KOPT-K1 (cell line): Measurements from ENCODE around the gene ENKD1.

Source experiments
- H3K27ac ChIP-seq: fragments of 200-600 bp; sonication (generic); 2 replicates; pipeline ENCODE4 v1.5.1; 2016; ENCODE audit warnings: antibody characterized with exemption, mild to moderate bottlenecking, low read depth, low read length; ENCODE audit not compliant: poor library complexity, severe bottlenecking
- H3K36me3 ChIP-seq: fragments of 200-600 bp; sonication (generic); 2 replicates; pipeline ENCODE4 v1.5.1; 2017; ENCODE audit warnings: antibody characterized with exemption, mild to moderate bottlenecking, low read length, moderate library complexity; ENCODE audit not compliant: insufficient read depth
- H3K9me3 ChIP-seq: fragments of 200-600 bp; sonication (generic); 2 replicates; pipeline ENCODE4 v1.5.1; 2017; ENCODE audit warnings: antibody characterized with exemption, low read length, mild to moderate bottlenecking; ENCODE audit not compliant: insufficient read depth, poor library complexity, severe bottlenecking

The ENKD1 gene

GRCh38 chr16:67673712-67674580, 7.4 kb upstream of the ENKD1 start:
- no peaks in the 10 kb centered on the region for H3K9me3 ChIP-seq
- H3K27ac ChIP-seq, result no peak overlapping the region
- H3K36me3 ChIP-seq, result peaks cover 24% of the 10 kb centered on the region; the same call in 1 of the 2 replicates

DNA sequence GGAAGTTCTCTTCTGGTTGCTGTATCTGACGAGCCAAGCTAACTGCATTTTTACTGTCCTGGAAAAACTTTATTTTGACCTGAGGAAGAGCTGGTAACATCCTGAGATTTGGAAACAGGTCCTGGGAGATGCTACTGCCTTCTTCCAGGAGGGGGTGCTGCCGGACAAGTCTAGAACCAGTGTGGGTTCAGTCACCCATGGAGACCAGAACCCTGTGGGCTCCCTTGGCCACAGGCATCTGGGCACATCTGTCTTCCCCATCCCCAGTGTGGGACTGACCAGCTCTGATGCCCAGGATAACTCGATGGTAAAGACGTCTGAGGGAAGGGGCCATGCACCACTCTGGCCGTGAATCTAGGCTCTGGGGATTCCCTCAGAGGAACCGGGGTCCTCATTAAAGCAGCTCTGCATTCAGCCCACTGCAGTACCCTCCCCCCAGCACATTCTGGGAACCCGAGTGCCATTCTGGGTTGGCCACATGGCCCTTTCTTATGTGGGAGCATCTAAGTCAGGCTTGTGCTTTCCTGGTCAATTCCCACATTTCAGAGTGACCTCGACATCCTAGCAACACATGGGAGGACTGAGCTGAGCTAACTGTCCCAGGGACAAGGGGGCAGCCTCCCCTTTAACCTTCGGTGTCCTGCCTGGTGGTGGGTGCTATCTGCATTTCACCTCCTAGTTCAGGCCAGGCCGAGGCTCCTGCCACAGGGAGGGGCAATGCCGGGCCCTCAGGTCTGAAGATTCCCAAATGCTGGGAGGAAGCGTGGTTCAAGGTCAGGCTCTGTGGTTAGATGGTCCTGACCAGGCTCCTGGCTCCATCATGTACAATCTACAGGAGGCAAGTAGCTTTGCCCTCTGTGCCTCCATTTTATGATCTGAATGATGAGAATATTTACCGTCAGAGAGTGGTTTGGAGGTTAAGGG, 6.5 kb upstream of the ENKD1 start:
- Histone ChIP-seq H3K27ac (no peak overlapping the region), H3K36me3 (peaks cover 19% of the 10 kb centered on the region; the same call in 1 of the 2 replicates), H3K9me3 (no peaks in the 10 kb centered on the region)

DNA sequence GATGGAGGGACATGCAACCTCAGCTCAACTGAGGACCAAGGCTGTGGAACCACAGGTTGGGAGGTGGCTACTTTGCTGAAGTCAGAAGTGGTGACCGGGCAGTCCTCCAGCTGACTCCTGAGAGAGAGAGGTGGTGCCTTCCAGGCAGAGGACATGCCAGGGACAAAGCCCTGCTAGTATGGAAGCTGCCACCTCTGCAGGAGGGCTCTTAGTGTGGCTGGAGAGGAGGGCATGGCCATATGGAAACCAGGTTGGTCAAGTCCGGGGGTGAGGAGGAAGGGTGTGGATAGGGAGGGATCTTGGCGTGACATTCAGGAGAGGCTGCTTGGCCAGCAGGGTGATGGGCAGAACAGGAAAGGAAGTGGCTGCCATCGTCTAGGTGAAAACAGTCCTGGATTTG, 5.8 kb upstream of the ENKD1 start:
- Histone ChIP-seq H3K27ac (no peak overlapping the region), H3K36me3 (peaks cover 19% of the 10 kb centered on the region; the same call in 1 of the 2 replicates), H3K9me3 (no peaks in the 10 kb centered on the region)

- H3K36me3 ChIP-seq, result peaks cover 2% of the 10 kb centered on the region; the same call in 1 of the 2 replicates
- no peak overlapping the region for H3K27ac ChIP-seq
- H3K9me3 ChIP-seq, result no peaks in the 10 kb centered on the region
These were observed 3.0 kb upstream of the ENKD1 start for GRCh38 chr16:67669499-67670101.

GRCh38 chr16:67668495-67669157, 2.1 kb upstream of the ENKD1 start:
- H3K36me3 ChIP-seq, result no peaks in the 10 kb centered on the region
- no peaks in the 10 kb centered on the region for H3K9me3 ChIP-seq
- H3K27ac ChIP-seq, result no peak overlapping the region

DNA sequence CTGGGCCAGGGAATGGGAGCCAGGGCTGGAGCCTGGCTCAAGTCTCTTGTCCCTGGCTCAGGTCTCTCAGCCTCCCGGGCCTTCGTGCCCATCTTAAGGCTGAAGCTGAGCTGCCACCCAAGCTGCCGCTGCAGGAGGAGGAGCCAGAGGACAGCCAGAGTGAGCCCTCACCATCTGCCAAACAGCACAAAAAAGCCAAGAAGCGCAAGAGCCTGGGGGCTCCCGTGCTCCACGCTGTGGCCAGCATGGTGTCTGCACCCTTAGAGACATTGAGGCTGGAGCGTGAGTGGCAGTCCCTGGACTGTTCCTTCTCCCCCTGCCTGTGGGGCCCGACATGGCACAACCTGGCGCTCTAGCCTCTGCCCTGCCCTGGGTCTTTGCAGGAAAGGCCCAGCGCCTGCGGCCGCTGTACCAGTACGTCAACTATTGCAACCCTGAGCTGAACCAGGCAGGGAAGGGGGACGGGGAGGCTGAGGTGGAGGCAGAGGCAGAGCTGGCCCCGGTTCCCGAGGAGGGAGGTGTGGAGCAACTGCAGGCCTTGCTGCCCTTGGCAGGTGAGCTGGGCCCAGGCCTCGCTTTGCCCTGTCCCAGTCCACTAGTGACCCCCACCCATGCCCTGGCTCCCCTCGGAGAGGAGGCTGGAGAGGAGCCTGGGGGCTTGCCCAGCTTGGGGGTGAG, 1.4 kb upstream of the ENKD1 start:
- Histone ChIP-seq H3K9me3 (no peaks in the 10 kb centered on the region), H3K36me3 (0 out of 2 replicates have a peak, but pooled peaks cover under 1% of the 10 kb centered on the region), H3K27ac (peak overlapping the region; percentile 52)

GRCh38 chr16:67667453-67667816, 885 bp upstream of the ENKD1 start:
- H3K36me3 ChIP-seq, result 0 out of 2 replicates have a peak, but pooled peaks cover 6% of the 10 kb centered on the region
- peak overlapping the region; percentile 52 for H3K27ac ChIP-seq
- H3K9me3 ChIP-seq, result no peaks in the 10 kb centered on the region

DNA sequence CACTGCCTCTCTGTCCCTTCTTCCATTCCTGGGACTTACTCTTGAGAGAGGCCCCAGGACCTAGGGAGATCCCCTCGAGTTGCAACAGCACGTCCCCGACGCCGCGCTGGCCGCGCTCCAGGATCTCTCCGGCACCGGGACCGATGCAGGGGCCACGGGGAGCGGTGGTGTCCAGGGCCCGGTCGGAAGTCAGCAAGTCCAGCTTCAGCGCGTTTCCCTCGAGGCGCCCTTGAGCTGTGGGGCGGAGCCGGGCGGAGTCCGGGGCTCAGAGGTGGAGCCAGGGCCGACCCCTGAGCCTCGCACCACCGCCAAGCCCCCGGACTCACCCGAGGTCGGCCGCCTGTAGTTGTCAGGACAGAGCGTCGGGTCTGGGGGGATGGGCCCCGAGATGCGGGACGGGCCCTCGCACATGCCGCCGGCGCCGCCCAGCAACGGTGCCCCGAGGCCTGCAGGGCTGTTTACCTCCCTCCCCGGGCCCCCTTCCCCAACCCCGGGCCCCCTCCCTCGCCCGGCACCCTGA, 458 bp downstream of the ENKD1 start:
- Histone ChIP-seq H3K27ac (peak overlapping the region; percentile 52), H3K9me3 (no peaks in the 10 kb centered on the region), H3K36me3 (0 out of 2 replicates have a peak, but pooled peaks cover 6% of the 10 kb centered on the region)

- H3K36me3 ChIP-seq, result 0 out of 2 replicates have a peak, but pooled peaks cover 6% of the 10 kb centered on the region
- H3K27ac ChIP-seq, result no peak overlapping the region
These were observed 952 bp downstream of the ENKD1 start for GRCh38 chr16:67665598-67665997.

DNA sequence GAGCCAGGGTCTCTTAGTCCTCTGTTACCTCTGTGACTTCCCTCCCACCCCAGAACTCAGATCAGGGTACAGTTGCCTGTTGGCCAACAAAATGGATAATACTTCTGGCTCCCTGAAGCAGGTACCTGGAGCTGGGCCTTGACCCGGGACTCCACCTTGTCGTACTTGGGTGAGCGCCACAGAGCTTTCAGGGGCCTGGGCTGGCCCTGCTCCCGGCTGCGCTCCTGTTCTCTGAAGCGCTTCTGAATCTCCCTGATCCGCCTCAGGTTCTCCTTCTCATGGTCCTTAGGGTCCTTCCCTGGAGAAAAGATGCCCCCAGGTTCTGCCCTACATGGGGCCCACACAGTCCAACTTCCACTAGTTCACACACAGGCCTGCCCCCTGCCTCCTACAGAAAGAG, 1.7 kb downstream of the ENKD1 start:
- Histone ChIP-seq H3K9me3 (no peaks in the 10 kb centered on the region), H3K27ac (no peak overlapping the region), H3K36me3 (0 out of 2 replicates have a peak, but pooled peaks cover 6% of the 10 kb centered on the region)

More at GRCh38 chr16:67665598-67665997, 952 bp downstream of the ENKD1 start:
- no peaks in the 10 kb centered on the region for H3K9me3 ChIP-seq

DNA sequence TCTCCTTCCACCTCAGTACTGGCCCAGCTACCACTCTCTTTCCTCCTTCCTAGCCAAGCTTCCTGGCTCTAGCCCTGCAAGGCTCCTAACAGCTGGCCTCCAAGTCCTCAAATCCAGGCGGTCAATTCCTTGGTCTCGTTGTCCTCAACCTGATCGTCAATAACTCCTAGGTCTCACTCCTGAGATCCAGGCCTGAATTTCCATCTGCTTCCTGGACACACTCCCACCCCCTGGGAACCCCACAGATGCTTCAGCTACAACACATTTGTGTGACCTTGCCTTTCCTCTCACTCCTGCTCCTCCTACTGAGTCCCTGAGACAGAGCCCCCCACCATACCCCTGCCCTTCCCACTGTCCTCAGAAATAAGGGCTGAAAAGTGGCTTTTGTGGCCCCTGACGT, 2.3 kb downstream of the ENKD1 start:
- H3K36me3 ChIP-seq, result 0 out of 2 replicates have a peak, but pooled peaks cover 6% of the 10 kb centered on the region
- H3K27ac ChIP-seq, result no peak overlapping the region
- no peaks in the 10 kb centered on the region for H3K9me3 ChIP-seq

DNA sequence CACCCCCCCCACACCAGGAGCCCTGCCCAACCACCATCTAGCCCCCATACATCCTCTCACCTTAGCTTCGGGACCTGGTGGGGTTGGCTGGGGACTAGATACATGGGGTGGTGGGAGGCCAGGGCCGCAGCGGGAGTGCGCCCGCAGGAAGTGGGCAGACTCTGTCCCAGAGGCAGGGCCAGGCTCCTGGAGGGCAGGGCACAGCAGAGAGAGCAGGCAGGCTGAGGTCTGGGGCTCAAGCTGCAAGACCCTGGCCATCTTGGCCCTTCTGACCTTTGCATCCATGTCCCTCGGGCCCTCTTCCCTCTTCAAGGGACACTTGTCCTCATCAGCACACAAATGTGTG, 2.7 kb downstream of the ENKD1 start:
- H3K36me3 ChIP-seq, result peaks cover 9% of the 10 kb centered on the region
- H3K9me3 ChIP-seq, result no peaks in the 10 kb centered on the region
- no peak overlapping the region for H3K27ac ChIP-seq

DNA sequence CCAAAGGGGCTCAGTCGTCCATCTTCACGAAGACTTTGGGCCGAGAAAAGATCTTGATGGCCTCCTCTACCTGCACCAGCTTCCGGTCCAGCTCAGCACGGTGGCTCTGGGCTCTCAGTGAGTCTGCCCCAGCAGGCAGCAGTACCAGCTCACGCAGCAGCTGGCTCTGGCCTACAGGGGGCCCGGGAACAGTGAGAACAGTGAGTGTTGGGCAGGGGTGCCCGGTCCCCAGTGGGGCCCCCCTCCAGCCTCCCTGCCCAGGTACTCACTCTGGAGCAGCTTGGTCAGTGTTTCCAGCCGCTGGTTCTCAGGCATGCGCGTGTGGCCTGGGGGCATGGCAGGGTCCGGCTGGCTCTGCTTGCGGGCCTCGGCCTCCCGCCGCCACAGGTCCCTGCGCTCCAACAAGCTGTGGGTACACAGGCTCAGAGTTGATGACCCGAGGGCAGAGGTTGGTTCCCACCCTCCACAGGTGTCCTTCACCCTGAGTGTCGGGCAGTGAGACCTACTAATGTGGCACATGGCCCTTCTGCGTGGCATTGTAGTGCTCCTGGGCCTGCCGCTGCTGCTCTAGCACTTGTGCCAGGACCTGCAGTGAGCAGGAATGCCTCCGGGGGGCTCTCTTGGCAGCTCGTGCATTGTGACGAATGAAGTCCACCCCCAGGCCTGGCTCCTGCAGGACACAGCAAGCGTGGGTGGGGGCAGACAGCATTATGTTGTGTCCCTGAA, 3.2 kb downstream of the ENKD1 start:
- H3K36me3 ChIP-seq, result peaks cover 15% of the 10 kb centered on the region
- H3K27ac ChIP-seq, result no peak overlapping the region
- H3K9me3 ChIP-seq, result no peaks in the 10 kb centered on the region
